ENCODE data around the gene NF1. TPM values are rescaled to one million over a fixed set of nuclear protein-coding genes. Genes with fewer than 3 reads are reported as not detected.

The NF1 gene
- total RNA-seq, 1 donor from 2014 or later: 53.7 TPM

GRCh38 chr17:31296142-31296541 lies 201.4 kb downstream of the NF1 start:
- peaks cover 6% of the 10 kb centered on the region for H3K36me3 Mint-ChIP-seq (ENCODE audit: low read depth, unreplicated experiment)
- H3K27me3 Mint-ChIP-seq (ENCODE audit: low read depth, unreplicated experiment): no peaks in the 10 kb centered on the region
- Histone ChIP-seq H3K36me3 (ENCODE audit: insufficient read depth, low read length) (no peaks in the 10 kb centered on the region), H2AFZ (ENCODE audit: low read depth, low read length) (no peak overlapping the region), H3K79me2 (ENCODE audit: insufficient read depth, low read length) (no peaks in the 10 kb centered on the region), H3K9ac (ENCODE audit: low read length) (no peak overlapping the region), H4K20me1 (ENCODE audit: insufficient read depth, low read length) (peaks cover 10% of the 10 kb centered on the region), H3K27ac (ENCODE audit: low read depth, low read length) (no peak overlapping the region), H3K9me3 (ENCODE audit: insufficient read depth, low read depth, low read length) (no peaks in the 10 kb centered on the region), H3K4me2 (ENCODE audit: low read length) (no peak overlapping the region), H3K4me3 (ENCODE audit: insufficient read depth, low read depth, low read length) (no peak overlapping the region), H3K4me1 (ENCODE audit: insufficient read depth, low read length) (no peaks in the 10 kb centered on the region), H3K27me3 (ENCODE audit: insufficient read depth, low read length) (no peaks in the 10 kb centered on the region)
- DNase-seq (ENCODE audit: low read depth) (no peak), FAIRE-seq (no peak)
- no peak overlapping the region for H3K4me3 Mint-ChIP-seq (ENCODE audit: unreplicated experiment)
- peaks cover 19% of the 10 kb centered on the region for H3K4me1 Mint-ChIP-seq (ENCODE audit: low read depth, unreplicated experiment)
- TF ChIP-seq CTCF (IDR thresholded peaks at IDR 0.05; ENCODE audit: insufficient read depth, low read depth, low read length): no peak
- no peak for TF ChIP-seq EZH2 (IDR thresholded peaks at IDR 0.05; ENCODE audit: insufficient read depth, low read length)
- H3K9me3 Mint-ChIP-seq (ENCODE audit: unreplicated experiment): no peaks in the 10 kb centered on the region
- no peak overlapping the region for H3K27ac Mint-ChIP-seq (ENCODE audit: unreplicated experiment)

GRCh38 chr17:31297090-31297489 lies 202.3 kb downstream of the NF1 start, which contains the start of gene OMG:
TSS of gene OMG (minus strand) at chr17:31297239. CDS start at chr17:31296331, 908 bp downstream.
- H3K4me3 Mint-ChIP-seq (ENCODE audit: unreplicated experiment): no peak within 1 kb of the TSS
- no peaks in the 10 kb centered on the region for H3K9me3 Mint-ChIP-seq (ENCODE audit: unreplicated experiment)
- DNase-seq (ENCODE audit: low read depth) (no peak), FAIRE-seq (no peak)
- H2AFZ ChIP-seq (ENCODE audit: low read depth, low read length): no peak within 1 kb of the TSS
- H3K36me3 Mint-ChIP-seq (ENCODE audit: low read depth, unreplicated experiment): peaks cover 1% of the 10 kb centered on the region
- H3K27me3 ChIP-seq (ENCODE audit: insufficient read depth, low read length): no peaks in the 10 kb centered on the region
- H3K4me1 ChIP-seq (ENCODE audit: insufficient read depth, low read length): no peaks in the 10 kb centered on the region
- peaks cover 18% of the 10 kb centered on the region for H3K4me1 Mint-ChIP-seq (ENCODE audit: low read depth, unreplicated experiment)
- no peak within 1 kb of the TSS for H3K27ac Mint-ChIP-seq (ENCODE audit: unreplicated experiment)
- H3K36me3 ChIP-seq (ENCODE audit: insufficient read depth, low read length): no peaks in the 10 kb centered on the region
- H3K9ac ChIP-seq (ENCODE audit: low read length): no peak within 1 kb of the TSS
- H3K4me2 ChIP-seq (ENCODE audit: low read length): no peak within 1 kb of the TSS
- no peak within 1 kb of the TSS for H3K27ac ChIP-seq (ENCODE audit: low read depth, low read length)
- no peaks in the 10 kb centered on the region for H3K27me3 Mint-ChIP-seq (ENCODE audit: low read depth, unreplicated experiment)
- TF ChIP-seq CTCF (IDR thresholded peaks at IDR 0.05; ENCODE audit: insufficient read depth, low read depth, low read length) (no peak), EZH2 (IDR thresholded peaks at IDR 0.05; ENCODE audit: insufficient read depth, low read length) (no peak)
- H4K20me1 ChIP-seq (ENCODE audit: insufficient read depth, low read length): peaks cover 10% of the 10 kb centered on the region
- no peaks in the 10 kb centered on the region for H3K79me2 ChIP-seq (ENCODE audit: insufficient read depth, low read length)
- H3K4me3 ChIP-seq (ENCODE audit: insufficient read depth, low read depth, low read length): no peak within 1 kb of the TSS
- no peaks in the 10 kb centered on the region for H3K9me3 ChIP-seq (ENCODE audit: insufficient read depth, low read depth, low read length)

DNA sequence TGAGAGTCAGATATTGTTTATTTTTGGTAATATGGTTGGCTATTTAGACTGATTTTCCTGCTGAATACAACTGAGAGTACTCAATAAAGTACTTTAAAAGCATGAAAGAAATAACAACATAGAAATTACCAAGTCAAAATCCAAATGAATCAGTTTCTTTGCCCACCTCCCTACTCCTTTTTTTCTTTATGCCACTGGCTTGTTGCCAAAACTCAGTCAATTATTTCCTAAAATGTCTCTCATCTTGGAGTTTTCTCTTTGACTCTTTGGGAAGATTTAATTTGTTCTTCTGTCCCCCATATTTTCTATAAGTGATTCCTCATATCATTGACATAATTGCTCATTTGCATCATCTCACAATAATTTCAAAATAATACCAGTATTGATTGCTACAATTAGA lies 204.8 kb downstream of the NF1 start:
- no peak overlapping the region for H3K9ac ChIP-seq (ENCODE audit: low read length)
- H3K36me3 Mint-ChIP-seq (ENCODE audit: low read depth, unreplicated experiment): peaks cover 6% of the 10 kb centered on the region
- FAIRE-seq (no peak), DNase-seq (ENCODE audit: low read depth) (no peak)
- no peak overlapping the region for H2AFZ ChIP-seq (ENCODE audit: low read depth, low read length)
- H3K27me3 Mint-ChIP-seq (ENCODE audit: low read depth, unreplicated experiment): no peaks in the 10 kb centered on the region
- H3K4me1 ChIP-seq (ENCODE audit: insufficient read depth, low read length): no peaks in the 10 kb centered on the region
- peaks cover 10% of the 10 kb centered on the region for H4K20me1 ChIP-seq (ENCODE audit: insufficient read depth, low read length)
- no peak overlapping the region for H3K27ac ChIP-seq (ENCODE audit: low read depth, low read length)
- no peaks in the 10 kb centered on the region for H3K79me2 ChIP-seq (ENCODE audit: insufficient read depth, low read length)
- no peaks in the 10 kb centered on the region for H3K9me3 ChIP-seq (ENCODE audit: insufficient read depth, low read depth, low read length)
- peaks cover 12% of the 10 kb centered on the region for H3K4me1 Mint-ChIP-seq (ENCODE audit: low read depth, unreplicated experiment)
- no peak overlapping the region for H3K4me2 ChIP-seq (ENCODE audit: low read length)
- no peak overlapping the region for H3K4me3 Mint-ChIP-seq (ENCODE audit: unreplicated experiment)
- TF ChIP-seq EZH2 (IDR thresholded peaks at IDR 0.05; ENCODE audit: insufficient read depth, low read length) (no peak), CTCF (IDR thresholded peaks at IDR 0.05; ENCODE audit: insufficient read depth, low read depth, low read length) (no peak)
- H3K9me3 Mint-ChIP-seq (ENCODE audit: unreplicated experiment): no peaks in the 10 kb centered on the region
- H3K27ac Mint-ChIP-seq (ENCODE audit: unreplicated experiment): no peak overlapping the region
- H3K36me3 ChIP-seq (ENCODE audit: insufficient read depth, low read length): no peaks in the 10 kb centered on the region
- H3K27me3 ChIP-seq (ENCODE audit: insufficient read depth, low read length): no peaks in the 10 kb centered on the region
- H3K4me3 ChIP-seq (ENCODE audit: insufficient read depth, low read depth, low read length): no peak overlapping the region

All from astrocyte (in vitro differentiated cells and primary cell).